Smooth muscle cell (in vitro differentiated cells): ENCODE measurements around the gene IQSEC3. TPM values are rescaled to one million over a fixed set of nuclear protein-coding genes. Genes with fewer than 3 reads are reported as not detected.

ENCODE experiments used
- DNase-seq: peaks from one replicate; lab custom pipeline; 2025; ENCODE audit not compliant: unreplicated experiment; lab: John Stamatoyannopoulos, UW
- H2AFZ ChIP-seq: fragments of 200-600 bp; sonication (generic); 2 replicates; pipeline ENCODE4 v1.6.0; 2016; ENCODE audit warnings: antibody characterized with exemption, low read depth, mild to moderate bottlenecking
- H3F3A ChIP-seq: fragments of 200-600 bp; sonication (generic); 2 replicates; pipeline ENCODE4 v1.6.0; 2017; ENCODE audit warnings: antibody characterized with exemption, low read depth
- H3K27ac ChIP-seq: fragments of 200-600 bp; sonication (generic); 2 replicates; pipeline ENCODE4 v1.5.1; 2016; ENCODE audit warnings: low read depth, mild to moderate bottlenecking
- H3K27me3 ChIP-seq: fragments of 200-600 bp; sonication (generic); 2 replicates; pipeline ENCODE4 v1.6.1; 2016; ENCODE audit warnings: low read depth, mild to moderate bottlenecking
- H3K36me3 ChIP-seq: fragments of 200-600 bp; sonication (generic); 2 replicates; pipeline ENCODE4 v1.5.1; 2016; ENCODE audit warnings: low read depth
- H3K4me1 ChIP-seq: fragments of 200-600 bp; sonication (generic); 2 replicates; pipeline ENCODE4 v1.5.1; 2016; ENCODE audit warnings: low read depth
- H3K4me2 ChIP-seq: fragments of 200-600 bp; sonication (generic); 2 replicates; pipeline ENCODE4 v1.6.0; 2016; ENCODE audit warnings: mild to moderate bottlenecking
- H3K4me3 ChIP-seq: fragments of 200-600 bp; sonication (generic); 2 replicates; pipeline ENCODE4 v1.5.1; 2016; ENCODE audit warnings: mild to moderate bottlenecking
- H3K79me2 ChIP-seq: fragments of 200-600 bp; sonication (generic); 2 replicates; pipeline ENCODE4 v1.6.0; 2016; ENCODE audit warnings: low read depth, mild to moderate bottlenecking
- H3K9ac ChIP-seq: fragments of 200-600 bp; sonication (generic); 2 replicates; pipeline ENCODE4 v1.6.0; 2016; ENCODE audit warnings: low read depth
- H3K9me3 ChIP-seq: fragments of 200-600 bp; sonication (generic); replicated peaks from 2 replicates; pipeline ENCODE4 v1.5.1; 2016; ENCODE audit warnings: low read depth
- H4K20me1 ChIP-seq: fragments of 200-600 bp; sonication (generic); 2 replicates; pipeline ENCODE4 v1.6.0; 2016; ENCODE audit warnings: low read depth
- CTCF ChIP-seq: fragments of 200-600 bp; sonication (generic); IDR thresholded peaks from 2 replicates; pipeline ENCODE4 v1.5.1; 2017; ENCODE audit warnings: borderline replicate concordance, mild to moderate bottlenecking, antibody characterized with exemption; ENCODE audit not compliant: insufficient read depth, poor library complexity, severe bottlenecking
- WGBS: methylation state at CpG from one replicate; pipeline ENCODE4 v1.1.7; 2016; ENCODE audit warnings: low lambda C conversion rate; 5-methylcytosine and 5-hydroxymethylcytosine counted together
- polyA plus RNA-seq: library from polyadenylated mRNA; unstranded; fragments of >200 nt; fragmentation: Nextera tagmentation; extraction: Ambion mirVana; gene quantifications from 2 replicates; pipeline ENCODE4 v1.2.1, GENCODE V29; 2016
- total RNA-seq: library from RNA; depleted of rRNA; stranded (reverse); fragments of >200 nt; gene quantifications from 2 replicates; pipeline ENCODE4 v1.2.3, GENCODE V29; 2014

IQSEC3 gene
- total and polyA plus RNA-seq, 2 experiments from 2014 or later, result 0.72 to 2.4 TPM

- 58% methylated on average over 7 of the region's 19 CpGs for WGBS
These were observed 36.8 kb downstream of the IQSEC3 start for GRCh38 chr12:103169-103981.

DNA sequence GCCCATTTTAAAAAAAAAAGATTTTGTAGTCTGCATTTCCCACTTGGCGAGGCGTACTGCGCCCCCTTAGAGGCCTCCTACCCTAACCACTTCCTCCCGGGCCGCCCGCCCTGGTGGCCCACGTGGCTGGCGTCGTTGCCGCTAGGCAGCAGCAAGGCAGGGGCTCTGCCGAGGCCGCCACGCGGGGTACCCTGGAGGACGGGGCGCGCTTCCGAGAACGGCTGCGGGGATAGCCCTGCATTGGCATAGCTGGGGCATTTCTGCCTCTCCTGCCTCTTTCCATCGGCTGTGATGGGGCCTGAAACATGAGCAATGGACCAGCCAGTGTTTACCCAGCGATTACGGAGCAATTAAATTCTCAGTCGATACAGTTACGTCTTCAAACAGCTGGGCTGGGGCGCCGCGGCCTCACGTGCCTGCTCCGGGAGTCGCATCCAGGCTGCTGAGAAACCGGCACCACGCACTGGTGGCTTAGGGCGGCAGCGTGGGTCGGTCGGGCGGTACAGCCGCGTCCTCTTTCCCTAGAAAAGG lies 38.0 kb downstream of the IQSEC3 start:
- no peaks in the 10 kb centered on the region for H3F3A ChIP-seq
- WGBS, result 73% methylated on average over 33 of the region's 40 CpGs
- H3K4me2 ChIP-seq, result no peak overlapping the region

More at GRCh38 chr12:103169-103981, 36.8 kb downstream of the IQSEC3 start:
- no peaks in the 10 kb centered on the region for H3K27me3 ChIP-seq
- H3K9ac ChIP-seq, result no peak overlapping the region
- no peak overlapping the region for H3K4me2 ChIP-seq
- H4K20me1 ChIP-seq, result no peaks in the 10 kb centered on the region
- H3K36me3 ChIP-seq, result no peaks in the 10 kb centered on the region
- no peaks in the 10 kb centered on the region for H3K79me2 ChIP-seq
- no peaks in the 10 kb centered on the region for H3K9me3 ChIP-seq
- TF ChIP-seq CTCF, result no peak
- DNase-seq, result no peak
- no peak overlapping the region for H3K27ac ChIP-seq
- no peaks in the 10 kb centered on the region for H3F3A ChIP-seq
- peaks cover 22% of the 10 kb centered on the region for H3K4me1 ChIP-seq
- no peak overlapping the region for H3K4me3 ChIP-seq
- H2AFZ ChIP-seq, result no peak overlapping the region

DNA sequence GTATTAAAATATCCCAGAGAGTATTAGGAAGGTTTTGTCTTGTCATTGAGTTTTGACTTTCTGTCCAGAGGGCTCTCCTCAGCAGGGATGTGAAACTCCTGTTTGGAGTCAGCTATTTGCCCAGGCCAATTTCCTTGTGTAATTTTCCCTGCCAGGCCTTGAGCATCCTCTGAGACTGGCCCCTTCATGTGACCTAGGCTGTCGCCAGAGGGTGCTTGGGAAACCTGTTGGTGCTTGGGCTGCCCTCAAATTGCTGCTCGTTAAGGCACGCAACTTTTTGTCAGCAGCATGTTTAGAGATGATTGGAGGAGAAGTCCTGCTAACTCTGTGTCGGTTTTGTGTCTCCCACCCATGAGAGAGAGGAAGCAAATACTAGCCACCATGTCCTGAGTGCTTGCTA lies 39.1 kb downstream of the IQSEC3 start:
- no peak overlapping the region for H3K4me3 ChIP-seq
- no peaks in the 10 kb centered on the region for H3K79me2 ChIP-seq
- no peaks in the 10 kb centered on the region for H3K27me3 ChIP-seq
- no peaks in the 10 kb centered on the region for H3K36me3 ChIP-seq
- peaks cover 23% of the 10 kb centered on the region for H3K4me1 ChIP-seq
- H4K20me1 ChIP-seq, result no peaks in the 10 kb centered on the region
- H3K9ac ChIP-seq, result no peak overlapping the region
- H3K9me3 ChIP-seq, result no peaks in the 10 kb centered on the region
- no peak for DNase-seq
- 85% methylated on average over 4 of the region's 4 CpGs for WGBS
- no peaks in the 10 kb centered on the region for H3F3A ChIP-seq
- TF ChIP-seq CTCF, result no peak
- H3K4me2 ChIP-seq, result no peak overlapping the region
- H3K27ac ChIP-seq, result no peak overlapping the region
- no peak overlapping the region for H2AFZ ChIP-seq

More for the DNA sequence above, 38.0 kb downstream of the IQSEC3 start:
- no peak overlapping the region for H3K4me3 ChIP-seq
- no peaks in the 10 kb centered on the region for H4K20me1 ChIP-seq
- H3K36me3 ChIP-seq, result no peaks in the 10 kb centered on the region
- peaks cover 18% of the 10 kb centered on the region for H3K4me1 ChIP-seq
- H3K9ac ChIP-seq, result no peak overlapping the region
- DNase-seq, result no peak
- H3K9me3 ChIP-seq, result no peaks in the 10 kb centered on the region
- H2AFZ ChIP-seq, result no peak overlapping the region
- no peaks in the 10 kb centered on the region for H3K79me2 ChIP-seq
- no peak overlapping the region for H3K27ac ChIP-seq
- H3K27me3 ChIP-seq, result no peaks in the 10 kb centered on the region
- TF ChIP-seq CTCF, result no peak
